ENCODE measurements around the gene SULT4A1.
A peak's percentile ranks its signal among the peaks of the same experiment; 100 is the strongest.
"Not testable (repeated sequence)": the region's sequence is repeated elsewhere in the genome, so short reads cannot be mapped to it uniquely, and the experiment has no call there.

SULT4A1 gene

GRCh38 chr22:43862074-43862881, at the start of gene SULT4A1:
SULT4A1 (minus strand) TSS chr22:43862513; CDS start chr22:43862382, 131 bp downstream.
- no peak for DNase-seq

DNA sequence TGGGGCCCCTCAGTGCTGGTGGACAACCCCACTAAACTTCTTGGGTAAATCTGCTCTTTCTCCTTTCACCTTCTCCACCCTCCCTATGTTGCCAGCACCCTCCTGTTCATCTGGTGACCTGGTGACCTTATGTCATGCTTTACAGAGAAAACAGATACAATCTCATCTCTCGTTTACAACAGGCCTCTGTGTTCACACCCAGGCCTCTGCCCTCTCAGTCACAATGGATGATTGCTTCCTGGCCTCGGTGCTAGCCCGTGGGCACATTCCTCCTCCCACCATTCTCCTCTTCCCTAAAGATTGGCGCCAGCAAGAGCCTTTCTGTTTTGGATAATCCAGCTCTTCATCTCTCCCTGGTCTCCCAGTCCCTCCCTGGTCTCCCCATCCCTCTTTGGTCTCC, 49.0 kb upstream of the SULT4A1 start:
- no peak for DNase-seq

GRCh38 chr22:43910178-43910695, 47.9 kb upstream of the SULT4A1 start:
- DNase-seq: no peak

DNA sequence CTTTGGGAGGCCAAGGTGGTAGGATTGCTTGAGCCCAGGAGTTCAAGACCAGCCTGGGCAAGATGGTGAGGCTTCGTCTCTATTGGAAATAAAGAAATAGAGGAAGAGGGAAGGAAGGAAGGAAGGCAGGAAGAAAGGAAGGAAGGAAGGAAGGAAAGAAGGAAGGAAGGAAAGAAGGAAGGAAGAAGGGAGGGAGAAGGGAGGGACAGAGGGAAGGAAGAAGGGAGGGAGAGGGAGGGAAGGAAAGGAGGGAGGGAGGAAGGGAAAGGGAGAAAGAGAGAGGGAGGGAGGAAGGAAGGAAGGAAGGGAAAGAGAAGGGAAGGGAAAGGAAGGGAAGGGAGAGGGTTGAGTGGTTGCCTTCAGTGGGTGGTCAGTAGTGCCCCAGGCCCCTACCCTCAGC, 47.4 kb upstream of the SULT4A1 start:
- DNase-seq: no peak

GRCh38 chr22:43905681-43906080, 43.4 kb upstream of the SULT4A1 start:
- DNase-seq: no peak

DNA sequence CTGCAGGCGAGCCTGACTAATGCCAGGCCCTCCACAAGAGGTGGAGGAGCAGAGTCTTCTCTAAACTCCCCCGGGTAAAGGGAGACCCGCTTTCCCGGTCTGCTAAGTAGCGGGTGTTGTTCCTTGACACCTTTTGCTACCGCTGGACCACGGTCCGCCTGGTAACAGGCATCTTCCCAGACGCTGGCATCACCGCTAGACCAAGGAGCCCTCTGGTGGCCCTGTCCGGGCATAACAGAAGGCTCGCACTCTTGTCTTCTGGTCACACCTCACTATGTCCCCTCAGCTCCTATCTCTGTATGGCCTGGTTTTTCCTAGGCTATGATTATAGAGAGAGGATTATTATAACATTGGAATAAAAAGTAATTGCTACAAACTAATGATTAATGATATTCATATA, 42.1 kb upstream of the SULT4A1 start:
- peak; percentile 30 for DNase-seq

DNA sequence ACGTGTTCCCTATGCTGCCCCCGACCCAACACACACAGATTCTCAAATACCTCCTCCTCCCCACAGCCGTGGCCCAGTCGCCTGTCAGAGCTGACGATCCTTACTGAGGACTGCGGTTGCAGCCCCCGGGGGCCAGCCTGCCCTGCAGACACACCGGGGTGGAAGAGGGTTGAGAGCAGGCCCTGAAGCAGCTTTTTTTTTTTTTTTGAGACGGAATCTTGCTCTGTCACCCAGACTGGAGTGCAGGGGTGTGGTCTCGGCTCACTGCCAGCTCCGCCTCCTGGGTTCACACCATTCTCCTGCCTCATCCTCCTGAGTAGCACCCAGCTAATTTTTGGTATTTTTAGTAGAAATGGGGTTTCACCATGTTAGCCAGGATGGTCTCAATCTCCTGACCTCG, 40.7 kb upstream of the SULT4A1 start:
- not testable (repeated sequence) for DNase-seq

DNA sequence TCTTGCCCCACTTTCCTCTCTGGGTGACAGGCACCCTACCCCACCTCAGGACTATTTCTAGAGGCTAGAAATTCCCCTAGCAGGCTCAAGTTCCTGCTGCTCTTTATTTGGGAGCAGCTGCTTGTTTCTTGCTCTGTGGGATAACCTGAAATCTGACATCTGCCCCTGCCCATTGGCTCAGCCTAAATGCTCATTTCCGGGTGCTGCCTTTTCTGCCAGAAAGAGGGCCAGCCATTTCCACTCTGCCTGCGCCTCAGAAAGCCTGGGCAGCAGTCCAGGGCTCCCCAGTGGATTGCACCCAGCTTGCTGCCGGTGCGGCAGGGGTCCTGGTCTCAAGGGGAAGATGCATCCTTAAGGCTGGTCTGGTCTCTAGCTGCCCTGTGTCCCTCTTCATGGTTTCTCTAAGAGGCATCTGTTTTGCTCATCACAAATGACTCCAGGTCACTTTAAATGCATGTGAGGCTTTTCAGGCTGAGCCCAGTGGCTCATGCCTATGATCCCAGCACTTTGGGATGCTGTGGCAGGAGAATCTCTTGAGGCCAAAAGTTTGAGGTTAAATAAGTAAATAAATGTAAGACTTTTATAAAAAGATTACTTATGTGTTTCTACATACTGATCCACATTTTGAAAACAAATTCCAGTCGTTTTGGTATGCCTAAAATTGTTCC, 39.8 kb upstream of the SULT4A1 start:
- DNase-seq: no peak

- DNase-seq: no peak
Observed at GRCh38 chr22:43900206-43900605, 37.9 kb upstream of the SULT4A1 start.

GRCh38 chr22:43897751-43898261, 35.5 kb upstream of the SULT4A1 start:
- peak; percentile 47 for DNase-seq

DNA sequence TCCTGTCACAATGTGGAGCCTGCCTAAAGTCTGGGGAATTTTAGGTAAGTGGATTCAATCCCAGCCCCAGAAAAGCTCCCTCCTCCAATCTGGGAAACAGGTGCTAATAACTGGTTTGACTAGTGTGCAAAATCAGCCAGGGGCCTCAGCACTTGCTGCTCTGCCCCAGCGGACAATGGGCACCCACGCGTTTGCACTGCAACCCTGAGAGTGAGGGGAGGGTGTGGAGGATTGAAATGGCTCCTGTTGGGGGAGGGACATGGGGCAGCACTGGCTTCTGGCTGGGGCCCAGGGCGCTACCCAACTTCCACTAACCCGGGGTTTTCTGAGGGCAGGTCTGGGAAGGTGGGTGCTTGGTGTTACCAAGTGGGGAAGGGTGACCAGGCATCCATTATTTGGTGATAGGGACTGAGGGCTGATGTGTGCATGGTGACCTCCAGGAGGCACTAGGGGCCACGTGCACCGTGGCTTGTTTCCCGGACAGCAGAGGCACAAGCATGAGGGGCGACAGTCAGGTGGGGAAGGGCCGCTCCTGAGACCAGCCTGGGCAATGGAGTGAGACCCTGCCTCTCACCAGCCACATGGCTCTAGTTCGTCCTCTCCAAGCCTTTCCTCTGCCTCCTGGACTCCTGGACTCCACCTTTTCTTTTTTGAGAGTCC, 33.8 kb upstream of the SULT4A1 start:
- no peak for DNase-seq

DNA sequence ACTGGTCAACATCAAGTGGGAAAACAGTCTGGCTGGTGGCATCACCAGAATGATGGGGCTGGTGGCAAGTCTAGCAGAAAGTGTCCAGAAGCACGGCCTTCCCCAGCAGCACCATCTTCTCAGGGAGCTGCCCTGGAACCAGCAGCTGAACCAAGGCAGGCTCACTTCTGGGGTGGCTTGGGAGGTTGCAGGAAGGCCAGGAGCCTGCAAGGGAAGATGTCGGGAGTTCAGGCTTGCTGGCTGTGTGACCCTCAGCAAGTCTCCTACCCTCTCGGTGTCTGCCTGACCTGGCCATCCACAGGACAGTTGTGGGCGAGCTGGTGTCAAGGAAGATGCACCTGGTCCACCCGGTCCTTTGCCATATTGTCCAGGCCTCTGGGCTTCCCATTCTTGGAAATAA, 31.8 kb upstream of the SULT4A1 start:
- DNase-seq: no peak

GRCh38 chr22:43893266-43893665, 31.0 kb upstream of the SULT4A1 start:
- DNase-seq: no peak

DNA sequence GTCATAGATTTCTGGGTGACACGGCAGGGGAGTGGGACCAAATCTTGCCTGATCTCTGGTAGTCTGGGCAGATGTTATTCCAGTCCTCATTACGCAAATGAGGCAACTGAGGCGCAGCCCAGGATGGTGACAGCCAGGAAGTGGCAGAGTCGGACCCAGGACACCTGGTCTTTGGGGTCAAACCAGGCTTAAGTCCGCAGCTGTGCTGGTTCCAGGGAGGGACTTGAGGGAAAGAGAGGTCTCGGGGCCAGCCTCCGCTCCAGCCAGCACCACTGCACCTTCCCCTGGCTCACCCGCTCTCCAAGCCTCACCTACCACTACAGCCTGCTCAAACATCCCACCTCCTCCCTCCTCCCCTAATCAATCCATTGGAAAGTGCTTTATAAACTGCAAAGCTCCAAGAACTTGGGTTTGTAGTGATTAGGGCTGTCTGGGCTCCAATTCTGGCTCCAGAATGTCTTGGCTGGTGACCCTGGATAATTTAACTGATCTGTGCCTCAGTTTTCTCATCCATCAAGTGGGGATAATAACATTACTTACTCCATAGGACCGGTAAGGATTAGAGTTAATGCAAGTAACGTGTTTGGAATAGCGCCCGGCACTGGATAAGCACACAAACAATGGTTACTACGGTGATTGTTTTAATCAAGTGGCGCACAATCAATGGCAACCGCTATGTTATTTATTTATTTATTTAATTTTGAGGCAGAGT, 30.0 kb upstream of the SULT4A1 start:
- no peak for DNase-seq

- peak; percentile 31 for DNase-seq
Observed at GRCh38 chr22:43891360-43892182, 29.3 kb upstream of the SULT4A1 start, which contains the start of gene PNPLA5. PNPLA5 (minus strand) TSS chr22:43892013; CDS start chr22:43891880, 133 bp downstream.

GRCh38 chr22:43890901-43891331, 28.6 kb upstream of the SULT4A1 start:
- DNase-seq: no peak

- DNase-seq: no peak
Observed at GRCh38 chr22:43889860-43890253, 27.5 kb upstream of the SULT4A1 start.

GRCh38 chr22:43889201-43889859, 27.0 kb upstream of the SULT4A1 start:
- DNase-seq: no peak

- DNase-seq: no peak
Observed at GRCh38 chr22:43888740-43889139, 26.4 kb upstream of the SULT4A1 start.

DNA sequence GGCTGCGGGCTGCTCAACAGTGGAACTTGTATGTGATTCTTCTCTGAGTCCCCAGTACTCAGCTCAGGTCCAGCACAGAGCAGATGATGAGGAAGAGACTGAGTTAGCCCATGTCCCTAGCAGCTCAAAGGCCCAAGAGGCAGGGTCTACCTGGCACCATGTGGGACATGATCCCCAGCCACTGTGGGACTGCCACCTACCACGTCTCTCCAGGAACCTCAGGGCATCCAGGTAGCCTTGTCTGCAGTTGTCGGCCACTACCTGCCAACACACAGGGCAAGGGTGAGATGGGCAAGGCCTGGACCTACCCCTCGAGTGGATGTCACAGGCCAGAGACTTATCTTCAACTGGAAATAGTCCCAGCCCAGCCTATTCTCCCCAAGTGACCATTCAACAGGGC, 25.1 kb upstream of the SULT4A1 start:
- no peak for DNase-seq

GRCh38 chr22:43886231-43886630, 23.9 kb upstream of the SULT4A1 start:
- DNase-seq: no peak

Data from stimulated activated CD4-positive, alpha-beta T cell treated with anti-CD3 and anti-CD28 coated beads, Interleukin-1b, Interleukin-23, amount 100 ng/mL, for 48 hours (primary cell).